ENCODE measurements around the gene TSKS.
A peak's percentile ranks its signal among the peaks of the same experiment; 100 is the strongest.

TSKS gene

GRCh38 chr19:49766007-49766929 is 3.2 kb upstream of the TSKS start (continued):
- TF ChIP-seq ZNF449 (tag by site-specific recombination; IDR thresholded peaks at IDR 0.05) (peak; percentile 89), ZBTB8A (tag by site-specific recombination; IDR thresholded peaks at IDR 0.05) (peak; percentile 97), ZNF23 (tag by site-specific recombination; IDR thresholded peaks at IDR 0.05; ENCODE audit: borderline replicate concordance) (no peak), ZNF24 (tag by site-specific recombination; IDR thresholded peaks at IDR 0.05) (no peak), ZNF341 (tag by site-specific recombination; IDR thresholded peaks at IDR 0.05; ENCODE audit: low read depth) (peak; percentile 85), EGR2 (tag by site-specific recombination; IDR thresholded peaks at IDR 0.05; ENCODE audit: low read depth) (peak; percentile 54), ZNF623 (tag by site-specific recombination; IDR thresholded peaks at IDR 0.05) (no peak), IKZF3 (tag by site-specific recombination; IDR thresholded peaks at IDR 0.05) (peak; percentile 52; the same call in 1 of the 2 replicates)

GRCh38 chr19:49764341-49764740 is 1.2 kb upstream of the TSKS start:
- Histone ChIP-seq H3K4me1 (ENCODE audit: control insufficient read depth, insufficient read depth, low read length) (peaks cover 20% of the 10 kb centered on the region), H3K27ac (ENCODE audit: extremely low read depth, low read depth, low read length) (no peak overlapping the region), H3K36me3 (ENCODE audit: control insufficient read depth in 2 of 2, insufficient read depth in 1 of 2, low read length in 2 of 2) (no peaks in the 10 kb centered on the region), H3K4me3 (ENCODE audit: low read depth, low read length) (no peak overlapping the region), H3K9me3 (ENCODE audit: control insufficient read depth, insufficient read depth, low read depth, low read length) (no peaks in the 10 kb centered on the region)
- ChIA-PET POLR2A (interaction anchor here (0.6 to 0.7 kb wide), 2 partner anchors 85 to 434 kb away, joined by 4 to 5 read pairs; no protein-coding TSS in a partner anchor), CTCF (no interaction called here)
- TF ChIP-seq ZNF24 (tag by site-specific recombination; IDR thresholded peaks at IDR 0.05) (no peak), ZNF302 (tag by site-specific recombination; IDR thresholded peaks at IDR 0.05; ENCODE audit: low read depth) (no peak), ZNF626 (tag by site-specific recombination; IDR thresholded peaks at IDR 0.05) (no peak), HIC1 (tag by site-specific recombination; IDR thresholded peaks at IDR 0.05) (no peak), ELK4 (IDR thresholded peaks at IDR 0.05; ENCODE audit: borderline replicate concordance, low read depth, low read length) (no peak), SETDB1 (IDR thresholded peaks at IDR 0.05; ENCODE audit: insufficient read length, low read length) (no peak), ZSCAN23 (tag by site-specific recombination; IDR thresholded peaks at IDR 0.05) (no peak), ZNF16 (tag by site-specific recombination; IDR thresholded peaks at IDR 0.05; ENCODE audit: low read depth) (no peak), ZXDB (tag by site-specific recombination; IDR thresholded peaks at IDR 0.05) (no peak), MEIS1 (CRISPR knock-in tag; IDR thresholded peaks at IDR 0.05; ENCODE audit: borderline replicate concordance) (no peak), ZNF707 (tag by site-specific recombination; IDR thresholded peaks at IDR 0.05) (no peak), ZNF155 (tag by site-specific recombination; IDR thresholded peaks at IDR 0.05) (no peak), ZNF558 (tag by site-specific recombination; IDR thresholded peaks at IDR 0.05) (no peak), ZNF529 (tag by site-specific recombination; IDR thresholded peaks at IDR 0.05; ENCODE audit: insufficient replicate concordance) (no peak), PRDM6 (tag by site-specific recombination; IDR thresholded peaks at IDR 0.05) (no peak), ZNF398 (tag by site-specific recombination; IDR thresholded peaks at IDR 0.05) (no peak)
